DND-41 (cell line): ENCODE results near the gene USP17L15.
"Not testable (repeated sequence)": the region's sequence is repeated elsewhere in the genome, so short reads cannot be mapped to it uniquely, and the experiment has no call there.

Experiments used
- EZH2 ChIP-seq: IDR thresholded peaks from 3 replicates; pipeline ENCODE4 v1.6.1; 2012; ENCODE audit warnings: borderline replicate concordance, low read depth, mild to moderate bottlenecking, moderate library complexity, low read length, inconsistent platforms; ENCODE audit not compliant: severe bottlenecking
- TF ChIP-seq, protein P1 (sequence below): IDR thresholded peaks from 2 replicates; pipeline ENCODE4 v1.5.1; 2012; ENCODE audit warnings: borderline replicate concordance, low read length, moderate library complexity, mild to moderate bottlenecking; ENCODE audit not compliant: poor library complexity, severe bottlenecking; ENCODE audit errors: extremely low read depth

DNA sequence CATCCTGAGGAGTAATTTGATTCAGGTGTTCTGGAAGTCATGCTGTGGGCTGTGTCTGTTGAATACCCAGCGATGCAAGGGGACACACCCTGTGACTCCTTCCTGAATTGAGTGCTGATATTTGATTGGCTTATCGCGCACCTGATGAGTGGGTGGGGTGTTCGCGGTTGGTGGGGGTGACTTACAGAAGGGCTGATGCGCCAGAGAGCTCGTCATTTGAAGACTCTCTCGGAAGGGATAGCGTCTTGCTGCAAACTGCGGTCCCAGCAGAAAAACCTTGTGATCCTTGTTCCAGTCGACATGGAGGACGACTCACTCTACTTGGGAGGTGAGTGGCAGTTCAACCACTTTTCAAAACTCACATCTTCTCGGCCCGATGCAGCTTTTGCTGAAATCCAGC lies 19.1 kb upstream of the USP17L15 start, which contains the start of gene USP17L11:
- TF ChIP-seq, protein P1, sequence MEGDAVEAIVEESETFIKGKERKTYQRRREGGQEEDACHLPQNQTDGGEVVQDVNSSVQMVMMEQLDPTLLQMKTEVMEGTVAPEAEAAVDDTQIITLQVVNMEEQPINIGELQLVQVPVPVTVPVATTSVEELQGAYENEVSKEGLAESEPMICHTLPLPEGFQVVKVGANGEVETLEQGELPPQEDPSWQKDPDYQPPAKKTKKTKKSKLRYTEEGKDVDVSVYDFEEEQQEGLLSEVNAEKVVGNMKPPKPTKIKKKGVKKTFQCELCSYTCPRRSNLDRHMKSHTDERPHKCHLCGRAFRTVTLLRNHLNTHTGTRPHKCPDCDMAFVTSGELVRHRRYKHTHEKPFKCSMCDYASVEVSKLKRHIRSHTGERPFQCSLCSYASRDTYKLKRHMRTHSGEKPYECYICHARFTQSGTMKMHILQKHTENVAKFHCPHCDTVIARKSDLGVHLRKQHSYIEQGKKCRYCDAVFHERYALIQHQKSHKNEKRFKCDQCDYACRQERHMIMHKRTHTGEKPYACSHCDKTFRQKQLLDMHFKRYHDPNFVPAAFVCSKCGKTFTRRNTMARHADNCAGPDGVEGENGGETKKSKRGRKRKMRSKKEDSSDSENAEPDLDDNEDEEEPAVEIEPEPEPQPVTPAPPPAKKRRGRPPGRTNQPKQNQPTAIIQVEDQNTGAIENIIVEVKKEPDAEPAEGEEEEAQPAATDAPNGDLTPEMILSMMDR: not testable (repeated sequence)
- not testable (repeated sequence) for TF ChIP-seq EZH2
